ENCODE measurements around the gene GRIN1.

GRCh38 chr9:137179761-137180160 lies 40.8 kb downstream of the GRIN1 start:
- no peak for TF ChIP-seq CTCF (IDR thresholded peaks at IDR 0.05)
- TF ChIP-seq EZH2 (IDR thresholded peaks at IDR 0.05): no peak
- no peak for TF ChIP-seq EZH2phosphoT487 (IDR thresholded peaks at IDR 0.05)
